Hepatocyte (in vitro differentiated cells): ENCODE data around the gene SNX21. TPM values are rescaled to one million over a fixed set of nuclear protein-coding genes. Genes with fewer than 3 reads are reported as not detected.
"Not testable (repeated sequence)": the region's sequence is repeated elsewhere in the genome, so short reads cannot be mapped to it uniquely, and the experiment has no call there.

Experiments
- DNase-seq: peaks from one replicate; pipeline ENCODE4 v3.0.0-alpha.2; 2016; ENCODE audit warnings: low spot score
- H2AFZ ChIP-seq: fragments of 200-600 bp; sonication (generic); 2 replicates; pipeline ENCODE4 v1.6.0; 2016; ENCODE audit warnings: antibody characterized with exemption, mild to moderate bottlenecking
- H3K27ac ChIP-seq: fragments of 200-600 bp; sonication (generic); 2 replicates; pipeline ENCODE4 v1.5.1; 2016; ENCODE audit warnings: mild to moderate bottlenecking
- H3K27me3 ChIP-seq: fragments of 200-600 bp; sonication (generic); 2 replicates; pipeline ENCODE4 v1.6.1; 2016
- H3K36me3 ChIP-seq: fragments of 200-600 bp; sonication (generic); replicated peaks from 2 replicates; pipeline ENCODE4 v1.5.1; 2016; ENCODE audit warnings: low read depth; ENCODE audit not compliant: insufficient read depth
- H3K4me1 ChIP-seq: fragments of 200-600 bp; sonication (generic); 2 replicates; pipeline ENCODE4 v1.5.1; 2016; ENCODE audit warnings: mild to moderate bottlenecking, moderate library complexity; ENCODE audit not compliant: insufficient read depth
- H3K4me2 ChIP-seq: fragments of 200-600 bp; sonication (generic); 2 replicates; pipeline ENCODE4 v1.6.0; 2016
- H3K4me3 ChIP-seq: fragments of 200-600 bp; sonication (generic); 2 replicates; pipeline ENCODE4 v1.5.1; 2016; ENCODE audit warnings: mild to moderate bottlenecking
- H3K79me2 ChIP-seq: fragments of 200-600 bp; sonication (generic); 2 replicates; pipeline ENCODE4 v1.6.0; 2017; ENCODE audit warnings: mild to moderate bottlenecking
- H3K9me2 ChIP-seq: fragments of 200-600 bp; sonication (generic); replicated peaks from 2 replicates; pipeline ENCODE4 v1.6.0; 2017; ENCODE audit warnings: mild to moderate bottlenecking; ENCODE audit not compliant: insufficient read depth
- H3K9me3 ChIP-seq: fragments of 200-600 bp; sonication (generic); 2 replicates; pipeline ENCODE4 v1.5.1; 2016; ENCODE audit warnings: low read depth, mild to moderate bottlenecking
- H4K20me1 ChIP-seq: fragments of 200-600 bp; sonication (generic); 2 replicates; pipeline ENCODE4 v1.6.0; 2016; ENCODE audit warnings: mild to moderate bottlenecking; ENCODE audit not compliant: insufficient read depth, poor library complexity, severe bottlenecking
- CTCF ChIP-seq: fragments of 200-600 bp; sonication (generic); IDR thresholded peaks from 2 replicates; pipeline ENCODE4 v1.5.1; 2016; ENCODE audit warnings: antibody characterized with exemption, mild to moderate bottlenecking; ENCODE audit not compliant: poor library complexity
- EZH2 ChIP-seq: fragments of 200-600 bp; sonication (generic); IDR thresholded peaks from 2 replicates; pipeline ENCODE4 v1.6.1; 2016; ENCODE audit warnings: antibody characterized with exemption, mild to moderate bottlenecking, borderline replicate concordance
- EZH2phosphoT487 ChIP-seq: fragments of 200-600 bp; sonication (generic); IDR thresholded peaks from one replicate; pipeline ENCODE4 v1.6.1; 2018; ENCODE audit warnings: antibody characterized with exemption, mild to moderate bottlenecking, low read depth, moderate library complexity; ENCODE audit not compliant: unreplicated experiment, severe bottlenecking
- WGBS: methylation state at CpG from one replicate; pipeline ENCODE4 v1.1.6; 2016; ENCODE audit warnings: low lambda C conversion rate; ENCODE audit errors: missing lambda C conversion rate; 5-methylcytosine and 5-hydroxymethylcytosine counted together
- polyA plus RNA-seq: library from polyadenylated mRNA; unstranded; fragments of >200 nt; fragmentation: Nextera tagmentation; extraction: Ambion mirVana; gene quantifications from 2 replicates; pipeline ENCODE4 v1.2.1, GENCODE V29; 2016
- total RNA-seq: library from RNA; depleted of rRNA; stranded (reverse); fragments of >200 nt; gene quantifications from 2 replicates; pipeline ENCODE4 v1.2.3, GENCODE V29; 2014

The SNX21 gene
- total and polyA plus RNA-seq, 2 experiments from 2014 or later, result 30.0 to 32.1 TPM

GRCh38 chr20:45867136-45867818, 33.7 kb downstream of the SNX21 start:
- no peaks in the 10 kb centered on the region for H3K27me3 ChIP-seq
- no peaks in the 10 kb centered on the region for H3K4me1 ChIP-seq
- no peaks in the 10 kb centered on the region for H3K9me2 ChIP-seq
- DNase-seq, result no peak
- H2AFZ ChIP-seq, result no peak overlapping the region
- no peak for TF ChIP-seq EZH2phosphoT487
- TF ChIP-seq CTCF, result no peak
- no peak for TF ChIP-seq EZH2
- no peaks in the 10 kb centered on the region for H3K9me3 ChIP-seq
- WGBS, result 79% methylated on average over 6 of the region's 6 CpGs
- H3K4me3 ChIP-seq, result no peak overlapping the region
- no peaks in the 10 kb centered on the region for H3K36me3 ChIP-seq
- H3K79me2 ChIP-seq, result peaks cover 10% of the 10 kb centered on the region
- H3K4me2 ChIP-seq, result no peak overlapping the region
- H4K20me1 ChIP-seq, result no peaks in the 10 kb centered on the region
- H3K27ac ChIP-seq, result peak overlapping the region; percentile 67

- H4K20me1 ChIP-seq, result no peaks in the 10 kb centered on the region
- H3K4me2 ChIP-seq, result no peak overlapping the region
- no peaks in the 10 kb centered on the region for H3K27me3 ChIP-seq
- no peak for TF ChIP-seq EZH2
- no peak for TF ChIP-seq EZH2phosphoT487
- no peaks in the 10 kb centered on the region for H3K9me3 ChIP-seq
- H3K4me1 ChIP-seq, result no peaks in the 10 kb centered on the region
- H3K4me3 ChIP-seq, result no peak overlapping the region
- H3K9me2 ChIP-seq, result no peaks in the 10 kb centered on the region
- H3K36me3 ChIP-seq, result no peaks in the 10 kb centered on the region
- peaks cover 10% of the 10 kb centered on the region for H3K79me2 ChIP-seq
- DNase-seq, result no peak
- H2AFZ ChIP-seq, result no peak overlapping the region
- H3K27ac ChIP-seq, result peak overlapping the region; percentile 67
These were observed 34.2 kb downstream of the SNX21 start for GRCh38 chr20:45867819-45868176.

GRCh38 chr20:45872626-45873025, 39.0 kb downstream of the SNX21 start:
- no peak for DNase-seq
- H4K20me1 ChIP-seq, result no peaks in the 10 kb centered on the region
- no peak overlapping the region for H3K4me3 ChIP-seq
- H3K79me2 ChIP-seq, result no peaks in the 10 kb centered on the region
- no peak overlapping the region for H3K27ac ChIP-seq
- no peaks in the 10 kb centered on the region for H3K4me1 ChIP-seq
- no peaks in the 10 kb centered on the region for H3K36me3 ChIP-seq
- TF ChIP-seq EZH2phosphoT487 (no peak), EZH2 (no peak), CTCF (no peak)
- no peaks in the 10 kb centered on the region for H3K9me3 ChIP-seq
- H3K27me3 ChIP-seq, result no peaks in the 10 kb centered on the region
- no peak overlapping the region for H3K4me2 ChIP-seq
- H3K9me2 ChIP-seq, result no peaks in the 10 kb centered on the region
- WGBS, result 85% methylated on average over 4 of the region's 4 CpGs
- no peak overlapping the region for H2AFZ ChIP-seq

- no peak for DNase-seq
- TF ChIP-seq EZH2 (no peak), CTCF (no peak), EZH2phosphoT487 (no peak)
- Histone ChIP-seq H3K79me2 (no peaks in the 10 kb centered on the region), H3K4me3 (no peak overlapping the region), H3K36me3 (no peaks in the 10 kb centered on the region), H4K20me1 (no peaks in the 10 kb centered on the region), H3K9me2 (no peaks in the 10 kb centered on the region), H3K27ac (no peak overlapping the region), H2AFZ (no peak overlapping the region), H3K27me3 (no peaks in the 10 kb centered on the region), H3K9me3 (no peaks in the 10 kb centered on the region), H3K4me1 (no peaks in the 10 kb centered on the region), H3K4me2 (no peak overlapping the region)
- whole genome bisulfite sequencing, result 44% methylated on average over 1 of the region's 1 CpG
These were observed 40.0 kb downstream of the SNX21 start for GRCh38 chr20:45873409-45874103.

GRCh38 chr20:45874104-45874481, 40.5 kb downstream of the SNX21 start:
- H3K27me3 ChIP-seq, H3K4me1 ChIP-seq, H3K9me3 ChIP-seq, H3K4me3 ChIP-seq, H3K9me2 ChIP-seq, DNase-seq, H4K20me1 ChIP-seq, H3K27ac ChIP-seq, H3K4me2 ChIP-seq, H3K79me2 ChIP-seq, H2AFZ ChIP-seq, H3K36me3 ChIP-seq: not testable (repeated sequence)
- 97% methylated on average over 10 of the region's 10 CpGs for WGBS
